Breast epithelium (tissue), 3 donors: ENCODE results near the gene C5AR1.

Experiments used
- POLR2A ChIP-seq: fragments of 450-650 bp; IDR thresholded peaks from one replicate; pipeline ENCODE4 v1.6.1; 2016; ENCODE audit warnings: antibody characterized with exemption, mild to moderate bottlenecking, moderate library complexity
- POLR2AphosphoS5 ChIP-seq, 3 donors: sonication (generic); formaldehyde crosslinking; IDR thresholded peaks; one replicate each; pipeline ENCODE4 v1.6.1; 2017; ENCODE audit warnings: antibody characterized with exemption in 3 of 3
- TF ChIP-seq, protein P1 (sequence below), 3 donors: fragments of 450-650 bp; IDR thresholded peaks; one replicate each; pipeline ENCODE4 v1.5.1; 2016 to 2017; ENCODE audit warnings: antibody characterized with exemption in 3 of 3, mild to moderate bottlenecking in 3 of 3, moderate library complexity in 3 of 3

DNA sequence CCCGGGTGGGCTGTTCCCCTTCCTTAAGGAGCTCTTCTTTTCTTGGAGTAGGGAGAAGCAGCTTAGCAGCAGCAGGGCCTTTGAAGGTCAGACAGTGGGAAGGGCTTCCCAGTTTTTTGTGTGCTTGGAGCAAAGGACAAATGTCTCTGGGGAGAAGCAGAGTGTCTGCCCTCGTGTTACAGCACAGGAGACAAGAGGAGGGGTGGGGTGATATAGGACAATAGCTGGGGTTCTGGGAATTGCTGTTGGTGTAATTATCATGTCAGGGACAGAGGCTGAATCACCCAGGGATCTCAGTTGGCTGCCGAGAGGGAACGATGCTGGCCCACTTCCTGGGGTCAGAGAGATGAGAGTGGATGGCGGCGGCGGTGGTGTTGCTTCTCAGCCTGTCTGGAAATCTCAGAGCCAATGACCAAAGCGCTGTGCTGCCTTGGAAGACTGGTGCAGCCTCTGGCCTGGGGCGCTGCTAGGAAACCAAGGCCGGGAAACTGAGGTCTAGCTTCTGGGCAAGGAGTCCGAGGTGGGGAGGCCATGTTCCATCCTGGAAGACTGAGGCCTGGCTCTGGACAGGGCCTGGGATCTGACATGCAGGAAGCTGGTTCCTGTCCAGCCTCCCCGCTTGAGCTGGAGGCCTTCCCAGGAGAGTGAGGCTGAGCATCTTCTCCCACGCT lies 33.7 kb upstream of the C5AR1 start:
- TF ChIP-seq, protein P1, sequence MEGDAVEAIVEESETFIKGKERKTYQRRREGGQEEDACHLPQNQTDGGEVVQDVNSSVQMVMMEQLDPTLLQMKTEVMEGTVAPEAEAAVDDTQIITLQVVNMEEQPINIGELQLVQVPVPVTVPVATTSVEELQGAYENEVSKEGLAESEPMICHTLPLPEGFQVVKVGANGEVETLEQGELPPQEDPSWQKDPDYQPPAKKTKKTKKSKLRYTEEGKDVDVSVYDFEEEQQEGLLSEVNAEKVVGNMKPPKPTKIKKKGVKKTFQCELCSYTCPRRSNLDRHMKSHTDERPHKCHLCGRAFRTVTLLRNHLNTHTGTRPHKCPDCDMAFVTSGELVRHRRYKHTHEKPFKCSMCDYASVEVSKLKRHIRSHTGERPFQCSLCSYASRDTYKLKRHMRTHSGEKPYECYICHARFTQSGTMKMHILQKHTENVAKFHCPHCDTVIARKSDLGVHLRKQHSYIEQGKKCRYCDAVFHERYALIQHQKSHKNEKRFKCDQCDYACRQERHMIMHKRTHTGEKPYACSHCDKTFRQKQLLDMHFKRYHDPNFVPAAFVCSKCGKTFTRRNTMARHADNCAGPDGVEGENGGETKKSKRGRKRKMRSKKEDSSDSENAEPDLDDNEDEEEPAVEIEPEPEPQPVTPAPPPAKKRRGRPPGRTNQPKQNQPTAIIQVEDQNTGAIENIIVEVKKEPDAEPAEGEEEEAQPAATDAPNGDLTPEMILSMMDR (IDR thresholded peaks at IDR 0.05), result no peak
- peak in 1 of 3 donors; percentile 7 for TF ChIP-seq POLR2AphosphoS5 (IDR thresholded peaks at IDR 0.05)
- TF ChIP-seq POLR2A, result no peak
